ENCODE results near the gene MME.
A peak's percentile ranks its signal among the peaks of the same experiment; 100 is the strongest.

Gene MME

DNA sequence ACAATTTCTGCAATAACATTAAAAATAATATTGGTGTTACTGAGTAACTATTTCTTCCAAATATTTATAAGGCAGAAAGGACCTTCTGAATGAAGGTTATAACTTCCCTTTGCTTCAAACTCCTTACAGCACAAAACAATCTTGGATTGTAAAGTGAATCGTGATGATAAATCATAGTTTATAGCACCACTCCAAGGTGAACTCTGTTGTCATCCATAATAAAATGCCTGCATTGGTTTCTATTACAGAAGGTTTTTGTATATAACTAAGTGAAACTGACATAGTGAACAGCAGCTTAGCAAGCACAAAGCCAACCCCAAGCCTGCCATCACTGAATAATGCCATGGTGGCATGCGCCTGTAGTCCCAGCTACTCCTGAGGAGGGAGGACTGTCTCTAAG, 86.3 kb downstream of the MME start:
- no peak for TF ChIP-seq EZH2phosphoT487 (IDR thresholded peaks at IDR 0.05; ENCODE audit: low read depth)
- TF ChIP-seq, protein P1, sequence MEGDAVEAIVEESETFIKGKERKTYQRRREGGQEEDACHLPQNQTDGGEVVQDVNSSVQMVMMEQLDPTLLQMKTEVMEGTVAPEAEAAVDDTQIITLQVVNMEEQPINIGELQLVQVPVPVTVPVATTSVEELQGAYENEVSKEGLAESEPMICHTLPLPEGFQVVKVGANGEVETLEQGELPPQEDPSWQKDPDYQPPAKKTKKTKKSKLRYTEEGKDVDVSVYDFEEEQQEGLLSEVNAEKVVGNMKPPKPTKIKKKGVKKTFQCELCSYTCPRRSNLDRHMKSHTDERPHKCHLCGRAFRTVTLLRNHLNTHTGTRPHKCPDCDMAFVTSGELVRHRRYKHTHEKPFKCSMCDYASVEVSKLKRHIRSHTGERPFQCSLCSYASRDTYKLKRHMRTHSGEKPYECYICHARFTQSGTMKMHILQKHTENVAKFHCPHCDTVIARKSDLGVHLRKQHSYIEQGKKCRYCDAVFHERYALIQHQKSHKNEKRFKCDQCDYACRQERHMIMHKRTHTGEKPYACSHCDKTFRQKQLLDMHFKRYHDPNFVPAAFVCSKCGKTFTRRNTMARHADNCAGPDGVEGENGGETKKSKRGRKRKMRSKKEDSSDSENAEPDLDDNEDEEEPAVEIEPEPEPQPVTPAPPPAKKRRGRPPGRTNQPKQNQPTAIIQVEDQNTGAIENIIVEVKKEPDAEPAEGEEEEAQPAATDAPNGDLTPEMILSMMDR (IDR thresholded peaks at IDR 0.05; ENCODE audit: low read depth, low read length): no peak
- no peaks in the 10 kb centered on the region for H3K9me3 ChIP-seq (ENCODE audit: insufficient read depth, low read length)
- no peaks in the 10 kb centered on the region for H3K27me3 ChIP-seq (ENCODE audit: low read depth, low read length)
- no peak overlapping the region for H3K9ac ChIP-seq (ENCODE audit: low read length)
- H3K36me3 ChIP-seq (replicated peaks; ENCODE audit: low read depth, low read length): no peaks in the 10 kb centered on the region
- no peak overlapping the region for H2AFZ ChIP-seq (ENCODE audit: low read depth, low read length)
- no peak overlapping the region for H3K4me3 ChIP-seq (ENCODE audit: low read length)
- no peak overlapping the region for H3K4me2 ChIP-seq (ENCODE audit: low read length)
- H3K4me1 ChIP-seq (ENCODE audit: low read length): peaks cover 7% of the 10 kb centered on the region; the same call in 1 of the 2 replicates
- no peaks in the 10 kb centered on the region for H4K20me1 ChIP-seq (ENCODE audit: insufficient read depth, low read length)
- H3K27ac ChIP-seq (ENCODE audit: low read length): no peak overlapping the region
- H3K79me2 ChIP-seq (ENCODE audit: low read length): no peaks in the 10 kb centered on the region

DNA sequence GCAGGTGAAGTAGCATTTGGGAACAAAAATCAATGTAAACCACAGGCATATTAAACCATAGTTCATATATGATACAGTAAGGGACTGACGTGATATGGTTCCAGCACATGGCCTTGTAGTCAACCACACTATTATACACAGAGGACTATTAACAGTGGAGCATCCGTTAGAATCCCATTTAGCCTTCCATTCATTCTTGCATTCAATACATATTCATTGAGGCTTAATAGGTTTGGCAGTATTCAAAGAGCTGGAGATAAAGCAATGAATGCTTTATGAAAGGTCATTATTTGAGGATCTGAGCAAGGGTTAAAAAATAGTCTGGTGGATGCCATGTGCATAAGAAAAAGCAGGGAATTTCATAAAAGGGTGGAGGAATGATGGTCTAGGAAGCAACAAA, 89.1 kb downstream of the MME start:
- Histone ChIP-seq H3K27me3 (ENCODE audit: low read depth, low read length) (no peaks in the 10 kb centered on the region), H3K79me2 (ENCODE audit: low read length) (no peaks in the 10 kb centered on the region), H3K27ac (ENCODE audit: low read length) (no peak overlapping the region), H3K36me3 (replicated peaks; ENCODE audit: low read depth, low read length) (no peaks in the 10 kb centered on the region), H3K9ac (ENCODE audit: low read length) (no peak overlapping the region), H3K4me3 (ENCODE audit: low read length) (no peak overlapping the region), H3K4me2 (ENCODE audit: low read length) (no peak overlapping the region), H2AFZ (ENCODE audit: low read depth, low read length) (no peak overlapping the region), H3K9me3 (ENCODE audit: insufficient read depth, low read length) (no peaks in the 10 kb centered on the region), H3K4me1 (ENCODE audit: low read length) (no peaks in the 10 kb centered on the region), H4K20me1 (ENCODE audit: insufficient read depth, low read length) (no peaks in the 10 kb centered on the region)
- TF ChIP-seq EZH2phosphoT487 (IDR thresholded peaks at IDR 0.05; ENCODE audit: low read depth): no peak
- TF ChIP-seq, protein P1 (IDR thresholded peaks at IDR 0.05; ENCODE audit: low read depth, low read length): no peak

DNA sequence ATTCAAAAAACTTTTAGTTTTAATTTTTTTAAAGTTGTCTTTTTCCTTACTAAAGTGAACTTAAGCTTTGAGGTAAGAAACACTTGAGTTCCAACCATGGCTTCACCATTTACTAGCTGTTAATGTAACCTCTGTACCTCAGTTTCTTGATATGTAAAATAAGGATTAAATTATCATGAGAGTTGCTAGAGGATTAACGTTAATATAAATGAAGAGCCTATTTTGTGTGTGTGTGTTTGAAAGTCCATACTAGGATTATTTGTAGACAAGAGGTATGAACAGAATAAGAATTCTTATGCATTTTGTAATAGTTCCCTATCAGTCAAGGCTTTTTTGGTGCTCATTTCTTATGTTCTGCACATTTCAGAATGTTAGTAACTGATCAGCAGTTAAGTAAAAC, 93.7 kb downstream of the MME start:
- no peaks in the 10 kb centered on the region for H3K27me3 ChIP-seq (ENCODE audit: low read depth, low read length)
- H3K4me3 ChIP-seq (ENCODE audit: low read length): no peak overlapping the region
- TF ChIP-seq, protein P1 (IDR thresholded peaks at IDR 0.05; ENCODE audit: low read depth, low read length): no peak
- TF ChIP-seq EZH2phosphoT487 (IDR thresholded peaks at IDR 0.05; ENCODE audit: low read depth): no peak
- H3K79me2 ChIP-seq (ENCODE audit: low read length): no peaks in the 10 kb centered on the region
- no peak overlapping the region for H2AFZ ChIP-seq (ENCODE audit: low read depth, low read length)
- no peak overlapping the region for H3K27ac ChIP-seq (ENCODE audit: low read length)
- no peaks in the 10 kb centered on the region for H3K36me3 ChIP-seq (replicated peaks; ENCODE audit: low read depth, low read length)
- H4K20me1 ChIP-seq (ENCODE audit: insufficient read depth, low read length): no peaks in the 10 kb centered on the region
- H3K9me3 ChIP-seq (ENCODE audit: insufficient read depth, low read length): no peaks in the 10 kb centered on the region
- H3K9ac ChIP-seq (ENCODE audit: low read length): no peak overlapping the region
- peaks cover 2% of the 10 kb centered on the region for H3K4me1 ChIP-seq (ENCODE audit: low read length)
- no peak overlapping the region for H3K4me2 ChIP-seq (ENCODE audit: low read length)

DNA sequence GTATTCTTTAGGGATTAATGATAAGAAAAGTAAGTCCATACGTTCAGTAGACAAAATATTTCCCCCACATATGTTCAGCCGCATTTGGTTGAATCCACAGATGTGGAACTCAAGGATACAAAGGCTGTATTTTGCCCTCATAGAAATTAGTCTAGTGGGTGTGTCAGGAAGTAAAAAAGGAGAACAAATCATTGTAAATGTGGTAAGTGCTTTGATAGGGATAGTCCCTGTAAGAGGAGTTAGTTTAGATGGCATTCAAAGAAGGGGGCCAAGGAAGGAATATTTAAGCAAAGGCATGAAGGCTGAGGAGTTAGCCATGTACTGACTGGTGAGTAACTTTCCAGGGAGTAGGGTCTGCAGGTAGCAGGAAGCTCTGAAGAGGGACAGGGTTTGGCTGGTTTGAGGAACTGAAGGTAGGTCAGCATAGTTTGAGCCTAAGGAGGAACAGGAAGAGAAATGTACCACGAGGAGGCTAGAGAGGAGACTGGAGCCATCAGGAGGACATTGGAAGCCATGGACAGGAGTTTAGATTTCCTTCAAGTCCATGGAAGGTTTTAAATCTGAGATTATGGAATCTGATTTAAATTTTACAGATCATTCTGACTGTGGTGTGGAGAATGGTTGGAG, 98.8 kb downstream of the MME start:
- Histone ChIP-seq H3K4me1 (ENCODE audit: low read length) (peaks cover 14% of the 10 kb centered on the region), H3K27ac (ENCODE audit: low read length) (no peak overlapping the region), H3K9me3 (ENCODE audit: insufficient read depth, low read length) (no peaks in the 10 kb centered on the region), H4K20me1 (ENCODE audit: insufficient read depth, low read length) (no peaks in the 10 kb centered on the region), H3K9ac (ENCODE audit: low read length) (peak overlapping the region; percentile 1; the same call in 1 of the 2 replicates), H3K27me3 (ENCODE audit: low read depth, low read length) (no peaks in the 10 kb centered on the region), H3K4me2 (ENCODE audit: low read length) (peak overlapping the region; percentile 29), H3K4me3 (ENCODE audit: low read length) (no peak overlapping the region), H2AFZ (ENCODE audit: low read depth, low read length) (peak overlapping the region; percentile 85), H3K79me2 (ENCODE audit: low read length) (no peaks in the 10 kb centered on the region), H3K36me3 (replicated peaks; ENCODE audit: low read depth, low read length) (no peaks in the 10 kb centered on the region)
- TF ChIP-seq, protein P1 (IDR thresholded peaks at IDR 0.05; ENCODE audit: low read depth, low read length): no peak
- TF ChIP-seq EZH2phosphoT487 (IDR thresholded peaks at IDR 0.05; ENCODE audit: low read depth): no peak
